ENCODE measurements around the gene FAM228B. TPM values are rescaled to one million over a fixed set of nuclear protein-coding genes. Genes with fewer than 3 reads are reported as not detected.

Gene FAM228B
- total RNA-seq, 1 donor from 2014 or later: 31.2 TPM

- DNase-seq (ENCODE audit: low spot score): no peak
- TF ChIP-seq CTCF (IDR thresholded peaks at IDR 0.05) (no peak), EZH2phosphoT487 (IDR thresholded peaks at IDR 0.05) (no peak), EZH2 (IDR thresholded peaks at IDR 0.05) (no peak)
- no peak overlapping the region for H3K27ac Mint-ChIP-seq
Observed at GRCh38 chr2:24153478-24153877, 30.2 kb downstream of the FAM228B start.

GRCh38 chr2:24158131-24158530 is 34.9 kb downstream of the FAM228B start:
- Mint-ChIP-seq H3K4me1 (no peaks in the 10 kb centered on the region), H3K4me3 (no peak overlapping the region), H3K36me3 (peaks cover 11% of the 10 kb centered on the region), H3K27me3 (ENCODE audit: insufficient read depth, low read depth) (peaks cover 5% of the 10 kb centered on the region), H3K9me3 (peaks cover 12% of the 10 kb centered on the region), H3K27ac (no peak overlapping the region)
- no peak for TF ChIP-seq EZH2phosphoT487 (IDR thresholded peaks at IDR 0.05)
- TF ChIP-seq EZH2 (IDR thresholded peaks at IDR 0.05): no peak
- no peak for TF ChIP-seq CTCF (IDR thresholded peaks at IDR 0.05)
- no peak overlapping the region for H2AFZ ChIP-seq (replicated peaks)
- no peaks in the 10 kb centered on the region for H3K4me1 ChIP-seq
- H3K27ac ChIP-seq: no peak overlapping the region
- no peak overlapping the region for H3K4me3 ChIP-seq
- H3K27me3 ChIP-seq: no peaks in the 10 kb centered on the region
- H3K4me2 ChIP-seq: no peak overlapping the region
- H3K9me3 ChIP-seq (ENCODE audit: low read depth): peaks cover 8% of the 10 kb centered on the region
- DNase-seq (ENCODE audit: low spot score): no peak
- H4K20me1 ChIP-seq (ENCODE audit: low read depth): no peaks in the 10 kb centered on the region
- H3K9ac ChIP-seq: no peak overlapping the region
- peaks cover 3% of the 10 kb centered on the region for H3K36me3 ChIP-seq
- H3K79me2 ChIP-seq (ENCODE audit: low read depth): no peaks in the 10 kb centered on the region
- no peaks in the 10 kb centered on the region for H3F3A ChIP-seq (ENCODE audit: low read depth)

More at GRCh38 chr2:24153478-24153877, 30.2 kb downstream of the FAM228B start:
- H3K4me1 Mint-ChIP-seq: no peaks in the 10 kb centered on the region
- H3K9ac ChIP-seq: no peak overlapping the region
- peaks cover 7% of the 10 kb centered on the region for H3K9me3 Mint-ChIP-seq
- H3K4me3 ChIP-seq: no peak overlapping the region
- H3K9me3 ChIP-seq (ENCODE audit: low read depth): no peaks in the 10 kb centered on the region
- H3K36me3 Mint-ChIP-seq: peaks cover 12% of the 10 kb centered on the region
- no peak overlapping the region for H3K27ac ChIP-seq
- no peaks in the 10 kb centered on the region for H3K4me1 ChIP-seq
- H4K20me1 ChIP-seq (ENCODE audit: low read depth): no peaks in the 10 kb centered on the region
- H3K4me2 ChIP-seq: no peak overlapping the region
- no peaks in the 10 kb centered on the region for H3K27me3 ChIP-seq
- no peaks in the 10 kb centered on the region for H3K27me3 Mint-ChIP-seq (ENCODE audit: insufficient read depth, low read depth)
- no peak overlapping the region for H3K4me3 Mint-ChIP-seq
- no peaks in the 10 kb centered on the region for H3K79me2 ChIP-seq (ENCODE audit: low read depth)
- H3K36me3 ChIP-seq: no peaks in the 10 kb centered on the region
- H3F3A ChIP-seq (ENCODE audit: low read depth): no peaks in the 10 kb centered on the region
- H2AFZ ChIP-seq (replicated peaks): no peak overlapping the region

GRCh38 chr2:24159708-24160107 is 36.4 kb downstream of the FAM228B start:
- Histone ChIP-seq H3K27me3 (no peaks in the 10 kb centered on the region), H3K4me2 (no peak overlapping the region), H3F3A (ENCODE audit: low read depth) (no peaks in the 10 kb centered on the region), H3K79me2 (ENCODE audit: low read depth) (no peaks in the 10 kb centered on the region), H3K4me3 (no peak overlapping the region), H4K20me1 (ENCODE audit: low read depth) (no peaks in the 10 kb centered on the region), H3K36me3 (peaks cover 3% of the 10 kb centered on the region), H2AFZ (replicated peaks) (no peak overlapping the region), H3K9ac (no peak overlapping the region), H3K4me1 (no peaks in the 10 kb centered on the region), H3K27ac (no peak overlapping the region), H3K9me3 (ENCODE audit: low read depth) (peaks cover 8% of the 10 kb centered on the region)
- TF ChIP-seq CTCF (IDR thresholded peaks at IDR 0.05) (no peak), EZH2 (IDR thresholded peaks at IDR 0.05) (no peak), EZH2phosphoT487 (IDR thresholded peaks at IDR 0.05) (no peak)
- H3K9me3 Mint-ChIP-seq: peaks cover 12% of the 10 kb centered on the region
- H3K4me1 Mint-ChIP-seq: no peaks in the 10 kb centered on the region
- H3K27ac Mint-ChIP-seq: no peak overlapping the region
- H3K4me3 Mint-ChIP-seq: no peak overlapping the region
- peaks cover 5% of the 10 kb centered on the region for H3K27me3 Mint-ChIP-seq (ENCODE audit: insufficient read depth, low read depth)
- H3K36me3 Mint-ChIP-seq: peaks cover 11% of the 10 kb centered on the region
- DNase-seq (ENCODE audit: low spot score): no peak

All from neural progenitor cell (in vitro differentiated cells).